GM12872 (cell line): Measurements from ENCODE around the gene AOPEP.

Experiments used
- CTCF ChIP-seq: IDR thresholded peaks from 3 replicates; pipeline ENCODE4 v1.5.1; 2011; ENCODE audit warnings: low read depth, mild to moderate bottlenecking, low read length, moderate library complexity; ENCODE audit not compliant: insufficient read depth

Gene AOPEP

GRCh38 chr9:94700445-94700844 lies 26.1 kb upstream of the AOPEP start:
- no peak for TF ChIP-seq CTCF

- no peak for TF ChIP-seq CTCF
Observed at GRCh38 chr9:94703488-94704140, 22.9 kb upstream of the AOPEP start.

GRCh38 chr9:94705162-94705702 lies 21.3 kb upstream of the AOPEP start:
- no peak for TF ChIP-seq CTCF

- TF ChIP-seq CTCF, result no peak
Observed at GRCh38 chr9:94706922-94707321, 19.6 kb upstream of the AOPEP start.

GRCh38 chr9:94713436-94714215 lies 12.9 kb upstream of the AOPEP start:
- TF ChIP-seq CTCF, result no peak

GRCh38 chr9:94714494-94714893 lies 12.0 kb upstream of the AOPEP start:
- TF ChIP-seq CTCF, result no peak

- no peak for TF ChIP-seq CTCF
Observed at GRCh38 chr9:94717761-94718160, 8.7 kb upstream of the AOPEP start.
